ENCODE measurements around the gene KRTAP10-7.
"Not testable (repeated sequence)": the region's sequence is repeated elsewhere in the genome, so short reads cannot be mapped to it uniquely, and the experiment has no call there.

The KRTAP10-7 gene

GRCh38 chr21:44600118-44600978, at the start of gene KRTAP10-7:
Gene KRTAP10-7, plus strand, starts transcription at chr21:44600597. Its CDS starts 25 bp downstream, at chr21:44600622.
- not testable (repeated sequence) for DNase-seq

GRCh38 chr21:44550807-44551206, 49.6 kb upstream of the KRTAP10-7 start:
- DNase-seq = no peak

GRCh38 chr21:44551340-44551961, 48.9 kb upstream of the KRTAP10-7 start, which contains the start of gene KRTAP10-2:
Gene KRTAP10-2, minus strand, starts transcription at chr21:44551505. Its CDS starts 47 bp downstream, at chr21:44551458.
- no peak for DNase-seq

GRCh38 chr21:44552136-44552535, 48.3 kb upstream of the KRTAP10-7 start:
- no peak for DNase-seq

GRCh38 chr21:44552681-44553080, 47.7 kb upstream of the KRTAP10-7 start:
- no peak for DNase-seq

GRCh38 chr21:44555200-44555875, 45.1 kb upstream of the KRTAP10-7 start:
- no peak for DNase-seq

- DNase-seq = no peak
Measured at GRCh38 chr21:44556879-44557278, 43.5 kb upstream of the KRTAP10-7 start.

GRCh38 chr21:44557491-44558328, 42.7 kb upstream of the KRTAP10-7 start:
- DNase-seq = no peak

- not testable (repeated sequence) for DNase-seq
Measured at GRCh38 chr21:44558329-44558675, 42.1 kb upstream of the KRTAP10-7 start.

GRCh38 chr21:44558695-44559094, 41.7 kb upstream of the KRTAP10-7 start, which contains the start of gene KRTAP10-3:
Gene KRTAP10-3, minus strand, starts transcription at chr21:44558795. Its CDS starts 80 bp downstream, at chr21:44558715.
- DNase-seq = no peak

GRCh38 chr21:44564099-44564498, 36.3 kb upstream of the KRTAP10-7 start:
- DNase-seq = no peak

GRCh38 chr21:44564886-44565598, 35.4 kb upstream of the KRTAP10-7 start:
- DNase-seq = no peak

GRCh38 chr21:44566403-44566802, 34.0 kb upstream of the KRTAP10-7 start:
- DNase-seq = no peak

- DNase-seq = no peak
Measured at GRCh38 chr21:44567481-44568171, 32.8 kb upstream of the KRTAP10-7 start.

GRCh38 chr21:44568261-44568660, 32.1 kb upstream of the KRTAP10-7 start:
- no peak for DNase-seq

GRCh38 chr21:44568667-44569556, 31.5 kb upstream of the KRTAP10-7 start:
- DNase-seq = no peak

GRCh38 chr21:44569861-44570517, 30.4 kb upstream of the KRTAP10-7 start:
- DNase-seq = no peak

GRCh38 chr21:44571296-44571695, 29.1 kb upstream of the KRTAP10-7 start:
- DNase-seq = no peak

Data from NCI-H2171 (cell line).